Thyroid gland (tissue), 4 donors: ENCODE measurements around the gene ITGBL1.

Experiments used
- CTCF ChIP-seq, 6 experiments: fragments of 200-600 bp in 3 of 6; fragments of 450-650 bp in 3 of 6; sonication (generic) in 3 of 6; IDR thresholded peaks; one replicate each; pipeline ENCODE4 v1.5.1; 2016 to 2019; ENCODE audit warnings: antibody characterized with exemption in 6 of 6, mild to moderate bottlenecking in 2 of 6, inconsistent platforms in 1 of 6, moderate library complexity in 1 of 6
- POLR2A ChIP-seq, 2 donors: fragments of 450-650 bp; IDR thresholded peaks; one replicate each; pipeline ENCODE4 v1.6.1; 2017; ENCODE audit warnings: antibody characterized with exemption in 2 of 2, mild to moderate bottlenecking in 2 of 2, moderate library complexity in 1 of 2

GRCh38 chr13:101425156-101425471 is 27.4 kb upstream of the ITGBL1 start:
- no peak for TF ChIP-seq POLR2A (IDR thresholded peaks at IDR 0.05)
- no peak for TF ChIP-seq CTCF (IDR thresholded peaks at IDR 0.05)
